Renal pelvis (tissue), 4 donors: ENCODE measurements around the gene SMAD2. TPM values are rescaled to one million over a fixed set of nuclear protein-coding genes. Genes with fewer than 3 reads are reported as not detected.
"Not testable (repeated sequence)": the region's sequence is repeated elsewhere in the genome, so short reads cannot be mapped to it uniquely, and the experiment has no call there.

ENCODE experiments used
- DNase-seq: peaks from one replicate; pipeline ENCODE4 v3.0.0-alpha.2; 2013
- polyA plus RNA-seq, 3 donors: library from polyadenylated mRNA; unstranded; fragments of 120-200 nt; gene quantifications; one replicate each; pipeline ENCODE4 v1.2.1, GENCODE V29; 2013; ENCODE audit not compliant: insufficient read length in 3 of 3

Gene SMAD2
- polyA plus RNA-seq, 3 donors = 81.2 to 85.6 (median 82.9) TPM

- DNase-seq = no peak
Measured at GRCh38 chr18:47799376-47799775, 131.1 kb downstream of the SMAD2 start.

DNA sequence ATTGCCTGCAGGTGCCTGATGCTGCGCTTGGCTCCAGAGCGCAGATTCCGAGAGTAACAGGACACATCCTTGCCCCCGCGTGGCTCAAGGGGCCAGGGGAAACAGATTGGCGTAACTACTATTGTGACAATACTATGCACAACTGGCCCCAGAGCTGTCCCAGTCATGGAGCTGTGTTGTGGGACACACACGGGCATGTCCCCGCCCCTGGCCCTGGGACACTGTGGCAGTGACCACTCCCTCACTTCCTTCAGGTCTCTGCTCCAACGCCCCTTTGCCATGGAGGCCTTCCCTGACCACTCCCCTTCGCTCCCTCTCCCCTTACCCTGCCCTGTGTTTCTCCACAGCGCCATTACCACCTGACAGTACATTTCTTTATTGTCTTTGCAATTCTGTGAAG, 132.1 kb downstream of the SMAD2 start:
- DNase-seq = no peak

DNA sequence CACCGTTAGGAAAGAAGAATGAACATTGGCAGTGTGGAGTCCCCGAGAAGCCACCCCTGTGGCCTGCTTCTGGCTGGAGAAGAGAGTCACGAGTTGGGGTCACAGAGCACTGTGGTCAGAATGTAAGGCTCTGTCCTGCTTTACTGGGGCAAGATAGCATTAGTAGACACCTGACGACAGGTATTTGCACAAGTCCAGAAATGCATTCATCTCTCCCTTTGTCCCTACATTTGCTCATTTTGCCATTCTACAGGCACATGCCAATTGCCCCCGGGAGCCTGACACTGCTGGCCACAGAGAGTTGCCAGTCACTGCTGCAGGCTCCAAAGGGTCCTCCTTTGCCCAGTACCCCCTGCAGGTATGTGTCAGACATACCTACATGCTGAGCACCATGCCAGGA, 133.3 kb downstream of the SMAD2 start:
- no peak for DNase-seq

DNA sequence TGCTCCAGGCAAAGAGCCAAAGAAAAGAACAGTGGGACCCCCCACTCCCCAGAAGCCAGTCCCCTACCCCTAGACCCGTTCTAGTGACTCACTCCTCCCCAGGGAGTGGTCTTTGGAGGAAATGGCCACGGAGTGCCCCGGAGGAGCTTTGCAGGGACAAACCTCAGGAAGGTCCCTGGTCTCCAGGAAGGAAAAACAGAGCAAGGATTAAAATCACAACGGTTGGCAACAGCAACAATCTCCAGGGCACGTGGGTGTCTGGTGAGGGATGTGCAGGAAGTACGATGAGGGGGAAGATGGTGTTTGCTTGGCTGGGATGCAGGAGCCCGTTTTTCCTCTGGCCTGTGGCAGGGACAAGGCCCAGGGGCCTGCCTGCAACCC, 135.0 kb downstream of the SMAD2 start:
- no peak for DNase-seq

DNA sequence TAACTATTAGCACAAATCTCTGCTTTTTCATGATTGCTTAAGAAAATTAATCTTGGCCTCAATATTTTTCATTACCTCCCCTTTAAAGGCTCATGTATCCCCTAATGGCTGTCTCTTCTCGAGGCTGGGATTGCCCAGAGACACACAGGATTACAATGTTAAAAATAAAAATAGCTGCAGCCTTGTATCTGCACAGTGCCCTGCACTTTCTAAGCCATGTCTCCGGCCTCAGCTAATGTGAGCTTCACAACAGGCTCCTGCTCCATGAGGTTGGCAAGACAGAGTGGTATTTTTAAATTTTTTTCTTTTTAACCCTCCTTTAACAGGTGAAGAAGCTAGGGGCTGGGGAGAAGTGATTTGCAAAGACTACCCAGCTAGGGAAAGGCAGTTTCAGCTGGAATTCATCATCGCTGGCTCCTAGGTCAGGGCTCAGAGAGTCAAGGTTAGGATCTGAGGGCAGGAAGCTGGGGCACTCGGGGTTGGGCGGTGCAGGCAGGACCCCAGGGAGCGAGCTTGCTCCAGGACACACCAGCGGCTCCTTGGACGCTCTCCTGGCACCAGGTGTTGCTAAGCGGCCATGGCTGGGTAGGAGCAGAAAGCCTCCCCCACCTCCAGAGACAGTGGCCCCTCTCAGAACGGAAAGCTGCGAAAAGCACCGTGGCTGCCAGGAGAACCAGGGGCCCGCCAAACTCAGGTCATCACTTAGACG, 135.6 kb downstream of the SMAD2 start:
- no peak for DNase-seq

- no peak for DNase-seq
Measured at GRCh38 chr18:47793609-47794008, 136.8 kb downstream of the SMAD2 start.

- no peak for DNase-seq
Measured at GRCh38 chr18:47791461-47791985, 138.9 kb downstream of the SMAD2 start.

DNA sequence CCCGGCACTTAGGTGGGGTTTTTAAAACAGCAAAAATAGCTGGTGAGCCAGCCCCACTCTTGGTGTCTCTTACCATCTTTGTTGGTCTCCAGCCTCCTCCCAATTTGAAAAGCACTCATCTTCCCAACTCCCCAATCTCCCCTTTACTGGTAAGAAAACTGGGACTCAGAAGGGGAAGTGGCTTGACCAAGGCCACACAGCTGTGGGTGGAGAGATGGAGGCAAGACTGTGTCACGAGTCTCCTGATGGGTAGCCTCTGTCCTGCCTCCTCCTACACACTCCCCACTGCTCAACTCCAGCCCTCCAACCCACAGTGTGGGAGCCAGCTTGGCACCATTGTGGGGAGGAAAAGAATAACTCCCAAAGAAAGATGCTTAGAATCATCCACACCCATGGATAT, 140.4 kb downstream of the SMAD2 start:
- no peak for DNase-seq

DNA sequence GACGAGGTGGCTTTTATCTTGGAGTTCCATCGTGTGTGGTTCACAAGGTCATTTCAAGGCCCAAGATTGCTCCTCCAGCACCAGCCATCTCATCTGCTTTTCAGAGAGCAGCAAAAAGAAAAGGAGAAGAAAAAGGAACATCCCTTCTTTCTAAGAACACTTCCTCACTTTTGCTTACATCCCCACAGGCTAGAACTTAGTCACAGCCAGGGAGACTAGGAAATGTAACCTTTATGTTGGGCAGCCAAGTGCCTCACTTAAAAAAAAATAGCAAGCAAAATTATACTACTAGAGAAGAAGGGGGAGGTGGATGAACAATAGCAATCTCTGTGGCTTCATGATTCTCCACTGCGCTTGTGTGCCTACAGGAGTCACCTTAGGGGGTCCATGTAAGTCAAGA, 141.8 kb downstream of the SMAD2 start:
- no peak for DNase-seq

DNA sequence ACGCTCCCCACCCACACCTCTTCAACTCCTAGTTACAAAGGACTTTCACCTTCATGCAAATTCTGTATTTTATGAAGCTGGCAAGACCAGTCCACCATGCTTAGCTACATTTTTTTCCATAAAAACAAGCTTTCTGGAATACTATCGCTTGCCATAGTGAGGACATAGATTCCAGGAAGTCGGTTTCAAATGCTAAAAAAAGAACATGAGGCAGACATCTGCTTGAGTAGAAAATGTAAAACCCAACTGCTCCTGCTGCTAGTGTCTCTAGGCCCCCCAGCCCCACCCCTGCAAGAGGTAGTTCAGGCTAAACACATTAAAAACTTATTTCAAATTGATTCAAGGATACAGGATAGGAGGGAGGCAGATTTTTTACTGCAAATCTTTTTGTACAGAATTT, 148.9 kb downstream of the SMAD2 start:
- no peak for DNase-seq

DNA sequence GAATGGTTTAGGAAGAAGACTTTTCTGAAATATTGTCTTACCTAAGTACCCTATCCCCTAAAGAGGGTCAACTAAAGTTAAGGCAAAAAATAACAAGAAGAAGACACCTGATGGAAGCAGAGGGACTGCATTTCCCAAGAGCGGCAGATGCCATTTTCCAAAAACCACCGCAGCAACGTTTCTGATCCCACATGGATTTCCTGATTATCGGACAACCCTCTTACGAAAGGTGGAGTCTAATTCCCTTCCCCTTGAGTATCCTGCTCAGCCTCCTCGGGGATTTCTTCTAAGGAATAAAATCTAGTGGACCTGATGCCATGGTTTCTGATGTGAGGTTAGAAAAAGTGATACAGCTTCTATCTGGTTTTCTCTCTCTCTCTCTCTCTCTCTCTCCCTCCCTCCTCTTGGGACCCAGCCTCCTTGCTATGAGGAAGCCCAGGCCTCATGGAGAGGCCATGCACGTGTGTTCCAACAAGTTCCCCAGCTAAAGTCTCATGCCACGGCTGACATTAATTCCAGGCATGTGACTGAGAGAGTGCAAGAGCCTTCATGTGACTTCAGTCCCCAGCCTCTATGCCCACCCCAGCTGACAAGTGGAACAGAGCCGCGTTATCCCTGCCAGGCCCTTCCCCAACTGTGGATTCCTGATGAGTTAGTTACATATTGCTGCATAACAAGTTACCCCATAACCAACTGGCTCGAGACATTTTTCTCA, 150.3 kb downstream of the SMAD2 start:
- no peak for DNase-seq

DNA sequence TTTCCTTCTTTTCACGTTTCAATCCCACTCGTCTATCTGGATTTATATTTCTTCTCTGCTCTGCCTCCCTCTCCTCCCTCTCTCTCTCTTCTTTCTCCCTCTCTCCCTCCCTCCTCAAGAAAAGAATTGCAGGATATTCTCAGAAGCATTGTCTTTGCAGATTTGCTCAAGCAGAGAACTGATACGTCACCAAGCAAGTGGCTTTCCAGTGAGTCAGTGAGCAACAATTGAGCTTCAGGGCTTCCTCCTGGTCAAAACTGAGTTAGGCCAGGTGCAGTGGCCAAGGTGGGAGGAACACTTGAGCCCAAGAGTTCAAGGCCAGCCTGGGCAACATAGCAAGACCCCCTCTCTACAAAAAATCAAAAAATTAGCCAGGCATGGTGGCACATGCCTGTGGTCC, 151.1 kb downstream of the SMAD2 start:
- DNase-seq = no peak

DNA sequence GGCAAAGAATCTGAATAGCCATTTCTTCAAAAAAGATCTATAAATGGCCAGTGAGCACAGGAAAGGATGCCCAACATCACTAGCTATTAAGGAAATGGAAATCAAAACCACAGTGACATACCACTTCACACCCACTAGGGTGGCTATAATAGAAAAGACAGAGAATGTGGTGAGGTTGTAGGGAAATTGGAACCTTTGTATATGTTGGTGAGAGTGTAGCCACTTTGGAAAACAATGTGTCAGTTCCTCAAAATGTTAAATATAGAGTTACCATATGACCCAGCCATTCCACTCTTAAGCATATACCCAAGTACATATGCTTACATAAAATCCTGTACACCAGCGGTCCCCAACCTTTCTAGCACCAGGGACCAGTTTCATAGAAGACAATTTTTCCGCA, 152.8 kb downstream of the SMAD2 start:
- DNase-seq = no peak

DNA sequence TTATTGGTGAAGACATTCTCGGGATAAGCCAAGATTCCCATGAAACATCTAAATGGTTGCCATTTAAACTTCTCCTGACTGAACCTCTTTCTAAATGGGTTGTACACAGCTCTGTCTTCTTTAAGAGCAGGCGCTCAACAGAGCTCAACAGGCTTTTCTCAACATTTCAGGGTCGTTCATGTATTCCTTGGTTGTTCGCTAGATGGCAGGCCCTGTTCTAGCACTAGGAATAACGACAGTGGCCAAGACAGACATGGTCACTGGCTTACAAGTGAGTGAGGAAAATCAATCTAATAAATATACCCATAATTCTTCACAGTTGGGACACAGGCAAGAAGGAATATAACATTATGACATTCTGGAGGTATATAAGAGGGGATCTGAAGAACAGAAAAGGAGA, 154.5 kb downstream of the SMAD2 start:
- no peak for DNase-seq

GRCh38 chr18:47773931-47774330, 156.5 kb downstream of the SMAD2 start:
- no peak for DNase-seq

DNA sequence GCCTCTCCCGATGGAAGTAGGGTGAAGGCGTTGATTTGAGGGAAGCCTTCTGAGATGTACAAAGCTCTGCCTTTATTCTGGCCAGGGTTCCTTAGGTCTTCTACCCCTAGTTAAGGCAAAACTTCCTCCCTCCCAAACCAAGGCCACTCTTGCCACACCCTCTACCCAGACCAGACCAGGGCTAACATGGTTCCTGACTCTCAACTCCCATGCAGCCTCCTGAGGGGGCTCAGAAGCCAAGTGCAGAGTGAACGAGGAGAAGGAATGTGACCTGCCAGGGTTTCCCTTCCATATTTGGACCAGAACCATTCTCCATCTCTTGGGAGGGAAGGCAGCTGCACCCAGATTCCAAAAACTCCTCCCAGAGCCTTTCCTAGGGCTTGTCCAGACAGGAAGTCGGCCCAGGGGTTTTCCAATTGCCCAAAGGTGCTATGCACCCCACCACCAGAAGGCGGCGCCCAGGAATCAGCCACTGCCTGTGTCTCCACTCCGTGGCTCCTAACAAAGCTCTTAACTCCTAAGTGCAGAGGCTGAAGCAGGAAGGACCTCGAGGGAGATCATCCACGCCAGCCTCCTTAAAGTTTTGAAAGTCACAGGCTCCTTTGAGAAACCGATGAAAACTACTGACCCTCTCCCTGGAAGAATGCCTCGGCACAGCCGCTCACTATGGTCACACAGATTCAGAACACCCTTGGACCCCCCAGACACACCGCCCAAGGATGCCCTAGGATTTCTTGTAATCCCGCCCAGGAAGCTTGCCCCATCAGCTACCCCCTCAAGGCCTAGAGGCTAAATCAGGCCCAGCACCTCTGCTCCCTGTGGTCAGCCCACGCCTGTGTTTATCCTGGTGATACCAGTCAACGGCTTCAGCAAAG, 157.8 kb downstream of the SMAD2 start:
- no peak for DNase-seq

- DNase-seq = no peak
Measured at GRCh38 chr18:47771922-47772321, 158.5 kb downstream of the SMAD2 start.

DNA sequence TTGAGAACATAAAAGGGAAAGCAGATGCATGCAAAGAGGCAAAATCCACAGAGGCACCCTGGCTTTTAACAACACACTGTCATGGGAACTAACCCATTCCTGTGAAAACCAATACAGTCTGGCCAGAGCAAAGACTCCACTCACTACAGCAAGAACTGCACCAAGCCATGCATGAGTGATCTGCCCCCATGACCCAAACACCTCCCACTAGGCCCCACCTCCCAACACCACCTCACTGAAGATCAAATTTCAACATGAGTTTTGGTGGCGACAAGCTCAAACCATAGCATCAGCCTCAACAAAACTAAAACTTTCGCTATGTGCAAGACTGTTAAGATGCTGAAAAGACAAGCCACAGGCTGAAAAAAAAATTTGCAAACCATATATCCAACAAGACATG, 162.8 kb downstream of the SMAD2 start:
- no peak for DNase-seq

- DNase-seq = not testable (repeated sequence)
Measured at GRCh38 chr18:47767198-47767597, 163.3 kb downstream of the SMAD2 start.
